SK-N-SH (cell line): ENCODE data around the gene PNMA6E.

Source experiments
- CHD2 ChIP-seq: fragments of 150-350 bp; IDR thresholded peaks from 2 replicates; pipeline ENCODE4 v1.6.1; 2018; ENCODE audit warnings: low read length; ENCODE audit not compliant: partially characterized antibody
- EP300 ChIP-seq, 2 experiments: IDR thresholded peaks; 2 replicates each; pipeline versions ENCODE4 v1.4.0 to v1.6.1; 2012; ENCODE audit warnings: borderline replicate concordance in 1 of 2, low read depth in 1 of 2, low read length in 1 of 2
- FOXM1 ChIP-seq: IDR thresholded peaks from 2 replicates; pipeline ENCODE4 v1.4.0; 2012; ENCODE audit warnings: low read depth, mild to moderate bottlenecking
- JUND ChIP-seq: IDR thresholded peaks from 2 replicates; pipeline ENCODE4 v1.4.0; 2012
- POLR2AphosphoS5 ChIP-seq: IDR thresholded peaks from 2 replicates; pipeline ENCODE4 v1.6.1; 2012; ENCODE audit warnings: low read depth, low read length
- RAD21 ChIP-seq: IDR thresholded peaks from 2 replicates; pipeline ENCODE4 v1.6.1; 2012; ENCODE audit warnings: mild to moderate bottlenecking, low read length
- RCOR1 ChIP-seq: fragments of 150-350 bp; IDR thresholded peaks from 2 replicates; pipeline ENCODE4 v1.6.1; 2017; ENCODE audit warnings: antibody characterized with exemption, low read length
- RFX5 ChIP-seq: IDR thresholded peaks from 2 replicates; pipeline ENCODE4 v1.6.1; 2012; ENCODE audit warnings: mild to moderate bottlenecking, improper control_type of control experiment, low read length
- RXRA ChIP-seq: IDR thresholded peaks from 2 replicates; pipeline ENCODE4 v1.4.0; 2012; ENCODE audit warnings: low read depth, mild to moderate bottlenecking, borderline replicate concordance
- SIN3A ChIP-seq: IDR thresholded peaks from 2 replicates; pipeline ENCODE4 v1.6.1; 2012; ENCODE audit warnings: low read depth, mild to moderate bottlenecking, low read length, moderate library complexity, borderline replicate concordance
- YY1 ChIP-seq: IDR thresholded peaks from 2 replicates; pipeline ENCODE4 v1.4.0; 2012; ENCODE audit warnings: low read depth, mild to moderate bottlenecking
- TF ChIP-seq, protein P1 (sequence below): fragments of 200-600 bp; sonication (generic); IDR thresholded peaks from 2 replicates; pipeline ENCODE4 v1.6.1; 2017; ENCODE audit warnings: antibody characterized with exemption, mild to moderate bottlenecking, moderate library complexity
- TF ChIP-seq, protein P2 (sequence below): IDR thresholded peaks from 2 replicates; pipeline ENCODE4 v1.6.1; 2012; ENCODE audit warnings: mild to moderate bottlenecking, low read depth, low read length, moderate library complexity
- TF ChIP-seq, protein P3 (sequence below): IDR thresholded peaks from 2 replicates; pipeline ENCODE4 v1.4.0; 2012; ENCODE audit warnings: low read depth, borderline replicate concordance

DNA sequence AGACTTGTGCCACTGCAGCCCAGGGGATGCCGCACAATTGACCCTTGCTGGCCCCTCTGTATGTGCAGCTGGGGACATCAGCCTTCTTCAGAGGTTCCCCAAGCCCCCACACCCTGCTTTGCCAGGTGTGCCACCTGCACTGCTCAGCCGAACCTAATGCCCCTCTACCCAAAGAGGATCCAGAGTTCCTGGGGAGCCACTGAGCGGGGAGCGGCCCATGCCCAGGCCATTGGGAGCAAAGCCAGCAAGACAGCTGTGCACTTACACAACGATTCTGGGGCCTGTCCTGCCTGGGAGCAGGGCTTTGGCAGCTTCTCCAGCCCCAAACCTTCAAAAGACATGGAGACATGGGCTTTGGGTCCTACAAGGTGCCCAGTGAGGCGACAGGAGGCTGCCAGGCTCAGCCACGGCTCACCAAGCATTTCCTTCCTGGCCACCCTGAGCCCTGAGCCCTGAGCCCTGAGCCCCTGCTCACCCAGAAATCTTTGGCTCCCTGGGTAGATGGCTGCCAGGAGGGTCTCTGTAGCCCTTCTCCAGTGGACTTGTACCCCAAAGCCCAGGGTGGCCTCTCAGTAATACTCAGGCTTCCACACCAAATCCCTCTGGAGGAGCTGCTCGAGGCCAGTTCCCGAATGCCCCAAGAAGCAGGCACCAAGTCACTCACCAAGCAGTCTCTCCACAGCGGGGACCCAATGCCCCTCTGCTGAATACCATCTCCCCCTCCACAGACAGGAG is 13.0 kb downstream of the PNMA6E start:
- TF ChIP-seq, protein P1, sequence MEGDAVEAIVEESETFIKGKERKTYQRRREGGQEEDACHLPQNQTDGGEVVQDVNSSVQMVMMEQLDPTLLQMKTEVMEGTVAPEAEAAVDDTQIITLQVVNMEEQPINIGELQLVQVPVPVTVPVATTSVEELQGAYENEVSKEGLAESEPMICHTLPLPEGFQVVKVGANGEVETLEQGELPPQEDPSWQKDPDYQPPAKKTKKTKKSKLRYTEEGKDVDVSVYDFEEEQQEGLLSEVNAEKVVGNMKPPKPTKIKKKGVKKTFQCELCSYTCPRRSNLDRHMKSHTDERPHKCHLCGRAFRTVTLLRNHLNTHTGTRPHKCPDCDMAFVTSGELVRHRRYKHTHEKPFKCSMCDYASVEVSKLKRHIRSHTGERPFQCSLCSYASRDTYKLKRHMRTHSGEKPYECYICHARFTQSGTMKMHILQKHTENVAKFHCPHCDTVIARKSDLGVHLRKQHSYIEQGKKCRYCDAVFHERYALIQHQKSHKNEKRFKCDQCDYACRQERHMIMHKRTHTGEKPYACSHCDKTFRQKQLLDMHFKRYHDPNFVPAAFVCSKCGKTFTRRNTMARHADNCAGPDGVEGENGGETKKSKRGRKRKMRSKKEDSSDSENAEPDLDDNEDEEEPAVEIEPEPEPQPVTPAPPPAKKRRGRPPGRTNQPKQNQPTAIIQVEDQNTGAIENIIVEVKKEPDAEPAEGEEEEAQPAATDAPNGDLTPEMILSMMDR, result no peak
- TF ChIP-seq JUND (no peak), EP300 (IDR thresholded peaks at IDR 0.05; ENCODE audit: borderline replicate concordance in 1 of 2, low read depth in 1 of 2, low read length in 1 of 2) (no peak), RCOR1 (no peak), RAD21 (no peak), SIN3A (no peak), POLR2AphosphoS5 (no peak), CHD2 (no peak), FOXM1 (no peak), YY1 (no peak), RFX5 (no peak), RXRA (no peak)
- TF ChIP-seq, protein P2, sequence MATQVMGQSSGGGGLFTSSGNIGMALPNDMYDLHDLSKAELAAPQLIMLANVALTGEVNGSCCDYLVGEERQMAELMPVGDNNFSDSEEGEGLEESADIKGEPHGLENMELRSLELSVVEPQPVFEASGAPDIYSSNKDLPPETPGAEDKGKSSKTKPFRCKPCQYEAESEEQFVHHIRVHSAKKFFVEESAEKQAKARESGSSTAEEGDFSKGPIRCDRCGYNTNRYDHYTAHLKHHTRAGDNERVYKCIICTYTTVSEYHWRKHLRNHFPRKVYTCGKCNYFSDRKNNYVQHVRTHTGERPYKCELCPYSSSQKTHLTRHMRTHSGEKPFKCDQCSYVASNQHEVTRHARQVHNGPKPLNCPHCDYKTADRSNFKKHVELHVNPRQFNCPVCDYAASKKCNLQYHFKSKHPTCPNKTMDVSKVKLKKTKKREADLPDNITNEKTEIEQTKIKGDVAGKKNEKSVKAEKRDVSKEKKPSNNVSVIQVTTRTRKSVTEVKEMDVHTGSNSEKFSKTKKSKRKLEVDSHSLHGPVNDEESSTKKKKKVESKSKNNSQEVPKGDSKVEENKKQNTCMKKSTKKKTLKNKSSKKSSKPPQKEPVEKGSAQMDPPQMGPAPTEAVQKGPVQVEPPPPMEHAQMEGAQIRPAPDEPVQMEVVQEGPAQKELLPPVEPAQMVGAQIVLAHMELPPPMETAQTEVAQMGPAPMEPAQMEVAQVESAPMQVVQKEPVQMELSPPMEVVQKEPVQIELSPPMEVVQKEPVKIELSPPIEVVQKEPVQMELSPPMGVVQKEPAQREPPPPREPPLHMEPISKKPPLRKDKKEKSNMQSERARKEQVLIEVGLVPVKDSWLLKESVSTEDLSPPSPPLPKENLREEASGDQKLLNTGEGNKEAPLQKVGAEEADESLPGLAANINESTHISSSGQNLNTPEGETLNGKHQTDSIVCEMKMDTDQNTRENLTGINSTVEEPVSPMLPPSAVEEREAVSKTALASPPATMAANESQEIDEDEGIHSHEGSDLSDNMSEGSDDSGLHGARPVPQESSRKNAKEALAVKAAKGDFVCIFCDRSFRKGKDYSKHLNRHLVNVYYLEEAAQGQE, result no peak
- TF ChIP-seq, protein P3, sequence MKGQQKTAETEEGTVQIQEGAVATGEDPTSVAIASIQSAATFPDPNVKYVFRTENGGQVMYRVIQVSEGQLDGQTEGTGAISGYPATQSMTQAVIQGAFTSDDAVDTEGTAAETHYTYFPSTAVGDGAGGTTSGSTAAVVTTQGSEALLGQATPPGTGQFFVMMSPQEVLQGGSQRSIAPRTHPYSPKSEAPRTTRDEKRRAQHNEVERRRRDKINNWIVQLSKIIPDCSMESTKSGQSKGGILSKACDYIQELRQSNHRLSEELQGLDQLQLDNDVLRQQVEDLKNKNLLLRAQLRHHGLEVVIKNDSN, result no peak
